SK-N-MC (cell line): ENCODE measurements around the gene TPRG1.

ENCODE experiments used
- EZH2 ChIP-seq: fragments of 200-600 bp; sonication (generic); IDR thresholded peaks from one replicate; pipeline ENCODE4 v1.6.1; 2017; ENCODE audit warnings: antibody characterized with exemption
- FOXP2 ChIP-seq: optimal IDR thresholded peaks from 2 replicates; pipeline ENCODE3; 2011; ENCODE audit warnings: mild to moderate bottlenecking, moderate library complexity; ENCODE audit not compliant: insufficient read depth; ENCODE audit errors: extremely low read length, control extremely low read depth
- POLR2AphosphoS5 ChIP-seq: IDR thresholded peaks from 2 replicates; pipeline ENCODE4 v1.6.1; 2012; ENCODE audit warnings: mild to moderate bottlenecking, low read depth, low read length, borderline replicate concordance

- TF ChIP-seq EZH2 (no peak), POLR2AphosphoS5 (no peak), FOXP2 (no peak)
Observed at GRCh38 chr3:189137416-189137815, 34.4 kb upstream of the TPRG1 start.
